Lower lobe of right lung (tissue), 2 donors: ENCODE data around the gene C16orf78. TPM values are rescaled to one million over a fixed set of nuclear protein-coding genes. Genes with fewer than 3 reads are reported as not detected.
A peak's percentile ranks its signal among the peaks of the same experiment; 100 is the strongest.

Experiments
- ATAC-seq, 2 donors: fragments of 200-7000 bp; cut with Tn5 transposase; one replicate each; pipeline ENCODE4 v1.9.1; 2020 to 2022; ENCODE audit warnings: mild to moderate bottlenecking in 2 of 2, moderate library complexity in 2 of 2
- DNase-seq: peaks from one replicate; pipeline ENCODE4 v3.0.0-alpha.2; 2020
- H3K27ac ChIP-seq: fragments of 200-600 bp; one replicate; pipeline ENCODE4 v1.8.0; 2022
- H3K27me3 ChIP-seq: fragments of 200-600 bp; one replicate; pipeline ENCODE4 v1.8.0; 2022; ENCODE audit warnings: low read depth
- H3K36me3 ChIP-seq: fragments of 200-600 bp; one replicate; pipeline ENCODE4 v1.8.0; 2022; ENCODE audit warnings: mild to moderate bottlenecking
- H3K4me1 ChIP-seq: fragments of 200-600 bp; one replicate; pipeline ENCODE4 v1.8.0; 2022
- H3K4me3 ChIP-seq: fragments of 200-600 bp; one replicate; pipeline ENCODE4 v1.8.0; 2022; ENCODE audit warnings: mild to moderate bottlenecking
- H3K9me3 ChIP-seq: fragments of 200-600 bp; one replicate; pipeline ENCODE4 v1.8.0; 2022
- CTCF ChIP-seq: fragments of 200-600 bp; IDR thresholded peaks from one replicate; pipeline ENCODE4 v1.8.0; 2022; ENCODE audit warnings: antibody characterized with exemption, mild to moderate bottlenecking
- intact Hi-C: fragments of 100-400 bp; cut with DNase I; formaldehyde crosslinking; loops from one replicate; pipeline ENCODE4 v1.11.0; 2022
- total RNA-seq: library from RNA; stranded (reverse); fragmentation: NEBNext Ultra II Directional; extraction: Animal tissue kit (Norgen Biotek cat#: 25700); gene quantifications from one replicate; pipeline ENCODE4 v1.2.1, GENCODE V29; 2021
- donor health status: DM: no; HTN: yes; CAD: no; lungs with severe emphysema.

Gene C16orf78
- total RNA-seq, 1 donor from 2014 or later = not detected

- Histone ChIP-seq H3K27me3 (no peaks in the 10 kb centered on the region), H3K27ac (no peak overlapping the region), H3K9me3 (no peaks in the 10 kb centered on the region), H3K36me3 (no peaks in the 10 kb centered on the region), H3K4me1 (no peaks in the 10 kb centered on the region), H3K4me3 (no peak overlapping the region)
- DNase-seq (no peak), ATAC-seq (peak; percentile 49 to 67)
- intact Hi-C loops = no loop called here
- TF ChIP-seq CTCF = no peak
These were observed 40.9 kb upstream of the C16orf78 start for GRCh38 chr16:49332589-49333258.

DNA sequence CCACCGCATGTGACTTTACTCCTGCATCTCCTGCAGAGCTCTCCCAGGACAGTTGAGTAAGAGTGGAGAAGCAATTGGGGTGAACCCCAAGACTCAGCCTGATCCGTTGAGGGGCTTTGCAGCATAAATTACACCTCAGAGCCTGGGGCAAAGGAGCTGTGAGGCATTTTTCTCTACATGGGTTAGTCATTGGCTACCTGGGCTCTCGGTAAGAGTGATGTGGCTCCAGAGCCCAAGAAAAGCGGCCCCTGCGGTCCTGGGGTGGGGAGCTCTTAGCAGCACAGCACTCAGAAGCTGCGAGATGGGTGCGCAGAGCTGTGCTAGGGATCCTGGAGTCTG lies 40.4 kb upstream of the C16orf78 start:
- no peaks in the 10 kb centered on the region for H3K36me3 ChIP-seq
- no peak overlapping the region for H3K4me3 ChIP-seq
- intact Hi-C loops = no loop called here
- peaks cover 4% of the 10 kb centered on the region for H3K27me3 ChIP-seq
- H3K27ac ChIP-seq = no peak overlapping the region
- ATAC-seq (no peak), DNase-seq (no peak)
- H3K9me3 ChIP-seq = no peaks in the 10 kb centered on the region
- H3K4me1 ChIP-seq = no peaks in the 10 kb centered on the region
- no peak for TF ChIP-seq CTCF

GRCh38 chr16:49335828-49336227 lies 37.8 kb upstream of the C16orf78 start:
- no peaks in the 10 kb centered on the region for H3K4me1 ChIP-seq
- H3K9me3 ChIP-seq = no peaks in the 10 kb centered on the region
- no peak overlapping the region for H3K4me3 ChIP-seq
- ATAC-seq = no peak
- TF ChIP-seq CTCF = no peak
- H3K27me3 ChIP-seq = peaks cover 7% of the 10 kb centered on the region
- intact Hi-C loops = no loop called here
- no peak overlapping the region for H3K27ac ChIP-seq
- no peak for DNase-seq
- no peaks in the 10 kb centered on the region for H3K36me3 ChIP-seq

DNA sequence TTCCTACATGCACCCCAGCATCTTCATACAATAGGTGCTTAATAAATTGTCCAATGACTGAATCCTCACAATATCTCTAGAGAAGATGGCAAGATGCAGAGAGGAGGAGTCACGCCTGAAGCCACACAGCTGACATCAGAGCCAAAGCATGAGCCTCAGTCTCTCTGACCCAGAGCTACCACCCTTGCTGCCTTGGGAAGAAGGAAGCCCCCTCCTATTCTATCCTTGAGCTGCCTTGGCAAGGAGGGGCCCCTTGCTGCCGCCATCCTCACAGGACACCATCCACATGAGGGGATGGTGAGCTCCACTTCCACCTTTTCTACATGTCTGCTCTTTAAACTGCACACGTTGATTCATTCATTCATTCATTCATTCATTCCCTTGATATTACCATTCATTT lies 37.0 kb upstream of the C16orf78 start:
- H3K27ac ChIP-seq = no peak overlapping the region
- no peak for DNase-seq
- H3K36me3 ChIP-seq = no peaks in the 10 kb centered on the region
- peaks cover 11% of the 10 kb centered on the region for H3K27me3 ChIP-seq
- no peaks in the 10 kb centered on the region for H3K9me3 ChIP-seq
- no peaks in the 10 kb centered on the region for H3K4me1 ChIP-seq
- no peak for ATAC-seq
- intact Hi-C loops = no loop called here
- no peak for TF ChIP-seq CTCF
- H3K4me3 ChIP-seq = no peak overlapping the region

DNA sequence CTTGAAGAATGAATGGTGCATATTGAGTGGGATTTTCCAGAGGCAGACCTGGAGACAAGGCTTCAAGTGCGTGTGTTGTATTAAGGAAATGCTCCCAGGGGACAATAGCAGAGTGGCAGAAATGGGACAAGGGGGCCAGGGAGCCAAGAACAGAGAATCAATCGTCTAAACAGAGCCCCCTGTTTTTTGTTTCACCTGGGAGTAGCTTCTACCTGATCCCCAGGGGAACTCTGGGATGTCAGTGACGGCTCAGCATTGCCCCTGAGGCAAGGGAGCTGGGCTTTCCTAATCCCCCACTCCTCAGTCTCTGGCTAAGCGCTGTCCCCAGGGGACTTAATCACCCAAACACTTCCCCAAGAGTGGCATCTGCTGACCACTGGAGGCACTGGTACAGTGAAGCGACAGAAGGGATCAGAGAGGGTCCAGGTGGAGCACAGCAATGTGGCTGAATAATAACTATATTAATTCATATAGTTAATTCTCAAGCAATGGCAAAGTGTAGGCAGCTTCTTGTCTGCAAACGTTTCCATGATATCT lies 35.7 kb upstream of the C16orf78 start:
- no peak overlapping the region for H3K27ac ChIP-seq
- no peaks in the 10 kb centered on the region for H3K9me3 ChIP-seq
- DNase-seq (no peak), ATAC-seq (no peak)
- intact Hi-C loops = no loop called here
- TF ChIP-seq CTCF = no peak
- no peaks in the 10 kb centered on the region for H3K36me3 ChIP-seq
- peaks cover 11% of the 10 kb centered on the region for H3K27me3 ChIP-seq
- no peak overlapping the region for H3K4me3 ChIP-seq
- no peaks in the 10 kb centered on the region for H3K4me1 ChIP-seq
